Calu3 (cell line): Measurements from ENCODE around the gene TUT7. TPM values are rescaled to one million over a fixed set of nuclear protein-coding genes. Genes with fewer than 3 reads are reported as not detected.
"Not testable (repeated sequence)": the region's sequence is repeated elsewhere in the genome, so short reads cannot be mapped to it uniquely, and the experiment has no call there.

Experiments
- BruUV-seq: library from RNA; stranded (reverse); fragments of 400-500 nt; replicated peaks from 2 replicates; lab custom pipeline; 2021; lab: Mats Ljungman, UMichigan
- CTCF ChIA-PET: fragments of 300-600 bp; sonication (Branson Sonifier 250); formaldehyde crosslinking; loops from one replicate; lab custom pipeline; 2022; ENCODE audit warnings: antibody characterized with exemption; lab: Charles Lee
- DNase-seq: peaks from one replicate; pipeline ENCODE4 v3.0.0; 2022
- H3K27ac Mint-ChIP-seq: one replicate; pipeline ENCODE4 v1.8.0; 2022; ENCODE audit warnings: mixed read lengths; ENCODE audit not compliant: unreplicated experiment
- H3K27me3 Mint-ChIP-seq: one replicate; pipeline ENCODE4 v1.8.0; 2022; ENCODE audit warnings: mixed read lengths; ENCODE audit not compliant: unreplicated experiment
- H3K36me3 Mint-ChIP-seq: one replicate; pipeline ENCODE4 v1.8.0; 2022; ENCODE audit warnings: mild to moderate bottlenecking, moderate library complexity, mixed read lengths; ENCODE audit not compliant: insufficient read depth, unreplicated experiment
- H3K4me1 Mint-ChIP-seq: one replicate; pipeline ENCODE4 v1.8.0; 2022; ENCODE audit warnings: mild to moderate bottlenecking, low read depth, mixed read lengths; ENCODE audit not compliant: unreplicated experiment
- H3K4me3 Mint-ChIP-seq: one replicate; pipeline ENCODE4 v1.8.0; 2022; ENCODE audit warnings: mild to moderate bottlenecking, low read depth, moderate library complexity, mixed read lengths; ENCODE audit not compliant: unreplicated experiment
- H3K9me3 Mint-ChIP-seq: one replicate; pipeline ENCODE4 v1.8.0; 2022; ENCODE audit warnings: low read depth, mixed read lengths; ENCODE audit not compliant: unreplicated experiment
- CTCF ChIP-seq: fragments of 200-600 bp; IDR thresholded peaks from one replicate; pipeline ENCODE4 v1.8.0; 2022; ENCODE audit warnings: antibody characterized with exemption; ENCODE audit not compliant: unreplicated experiment
- intact Hi-C: fragments of 100-400 bp; cut with micrococcal nuclease; formaldehyde crosslinking; loops from one replicate; pipeline ENCODE4 v1.10.0; 2022; ENCODE audit not compliant: unreplicated experiment
- total RNA-seq: library from RNA; stranded (reverse); gene quantifications from 2 replicates; pipeline ENCODE4 v1.2.3, GENCODE V29; 2022

Gene TUT7
- total RNA-seq, 1 experiment from 2014 or later: 16.2 TPM

GRCh38 chr9:86315078-86315477 is 39.1 kb downstream of the TUT7 start:
- Mint-ChIP-seq H3K36me3 (peaks cover 10% of the 10 kb centered on the region), H3K4me3 (no peak overlapping the region), H3K4me1 (no peaks in the 10 kb centered on the region), H3K27ac (no peak overlapping the region), H3K27me3 (no peaks in the 10 kb centered on the region), H3K9me3 (no peaks in the 10 kb centered on the region)
- no peak for DNase-seq
- TF ChIP-seq CTCF: no peak
- intact Hi-C loops: no loop called here
- no TSS peak for BruUV-seq
- CTCF ChIA-PET: no interaction called here

- H3K9me3 Mint-ChIP-seq, intact Hi-C loops, CTCF ChIA-PET, DNase-seq, H3K27ac Mint-ChIP-seq, BruUV-seq, H3K4me1 Mint-ChIP-seq, H3K27me3 Mint-ChIP-seq, H3K4me3 Mint-ChIP-seq: not testable (repeated sequence)
- H3K36me3 Mint-ChIP-seq: peaks cover 11% of the 10 kb centered on the region
Measured at GRCh38 chr9:86312959-86313358, 41.3 kb downstream of the TUT7 start.

- TF ChIP-seq CTCF: no peak
- H3K4me1 Mint-ChIP-seq: no peaks in the 10 kb centered on the region
- no TSS peak for BruUV-seq
- H3K36me3 Mint-ChIP-seq: peaks cover 5% of the 10 kb centered on the region
- H3K27ac Mint-ChIP-seq: no peak overlapping the region
- intact Hi-C loops: no loop called here
- no peak for DNase-seq
- CTCF ChIA-PET: no interaction called here
- H3K4me3 Mint-ChIP-seq: no peak overlapping the region
- H3K9me3 Mint-ChIP-seq: no peaks in the 10 kb centered on the region
- H3K27me3 Mint-ChIP-seq: no peaks in the 10 kb centered on the region
Measured at GRCh38 chr9:86308687-86309086, 45.5 kb downstream of the TUT7 start.

- CTCF ChIA-PET: interaction anchor here (1.3 kb wide), 1 partner anchor 37 kb away, joined by 4 read pairs; no protein-coding TSS in a partner anchor
- intact Hi-C loops: no loop called here
- TF ChIP-seq CTCF: no peak
- Mint-ChIP-seq H3K27me3 (no peaks in the 10 kb centered on the region), H3K27ac (no peak overlapping the region), H3K4me3 (no peak overlapping the region), H3K36me3 (peaks cover 14% of the 10 kb centered on the region), H3K9me3 (no peaks in the 10 kb centered on the region), H3K4me1 (no peaks in the 10 kb centered on the region)
- DNase-seq: no peak
- no TSS peak for BruUV-seq
Measured at GRCh38 chr9:86304236-86304730, 49.9 kb downstream of the TUT7 start.

GRCh38 chr9:86303316-86303975 is 50.8 kb downstream of the TUT7 start:
- Mint-ChIP-seq H3K27me3 (no peaks in the 10 kb centered on the region), H3K27ac (no peak overlapping the region), H3K4me3 (no peak overlapping the region), H3K4me1 (no peaks in the 10 kb centered on the region), H3K36me3 (peaks cover 18% of the 10 kb centered on the region), H3K9me3 (no peaks in the 10 kb centered on the region)
- TF ChIP-seq CTCF: no peak
- no TSS peak for BruUV-seq
- CTCF ChIA-PET: no interaction called here
- DNase-seq: no peak
- intact Hi-C loops: no loop called here
